HG02798 (cell line): ENCODE data around the gene CDSN.
"Not testable (repeated sequence)": the region's sequence is repeated elsewhere in the genome, so short reads cannot be mapped to it uniquely, and the experiment has no call there.

ENCODE experiments used
- ATAC-seq: cut with Tn5 transposase; IDR thresholded peaks from one replicate; pipeline ENCODE4 v1.9.1; 2021; ENCODE audit warnings: mild to moderate bottlenecking; ENCODE audit not compliant: unreplicated experiment, poor library complexity

Gene CDSN

GRCh38 chr6:31091680-31092079 lies 28.6 kb downstream of the CDSN start:
- no peak for ATAC-seq

DNA sequence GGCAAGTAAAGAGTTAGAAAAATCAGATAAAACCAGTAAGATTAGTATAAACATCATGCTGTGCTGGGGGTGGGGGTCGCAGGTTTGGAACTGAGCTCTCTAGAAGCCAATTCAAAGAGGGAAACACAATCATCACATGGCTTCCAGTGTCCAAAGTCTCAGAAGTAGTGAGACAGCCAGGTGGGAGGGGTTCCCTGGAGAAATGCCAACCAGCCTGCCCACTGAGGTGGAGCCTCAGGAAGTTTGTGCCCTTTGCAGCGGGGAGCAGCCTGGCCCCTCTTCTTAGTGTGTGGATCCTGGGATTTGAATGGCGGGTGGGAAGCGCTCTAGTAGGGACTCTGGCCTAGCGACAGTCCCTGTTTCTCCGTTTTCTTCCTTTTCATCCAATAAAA lies 29.3 kb downstream of the CDSN start:
- no peak for ATAC-seq

DNA sequence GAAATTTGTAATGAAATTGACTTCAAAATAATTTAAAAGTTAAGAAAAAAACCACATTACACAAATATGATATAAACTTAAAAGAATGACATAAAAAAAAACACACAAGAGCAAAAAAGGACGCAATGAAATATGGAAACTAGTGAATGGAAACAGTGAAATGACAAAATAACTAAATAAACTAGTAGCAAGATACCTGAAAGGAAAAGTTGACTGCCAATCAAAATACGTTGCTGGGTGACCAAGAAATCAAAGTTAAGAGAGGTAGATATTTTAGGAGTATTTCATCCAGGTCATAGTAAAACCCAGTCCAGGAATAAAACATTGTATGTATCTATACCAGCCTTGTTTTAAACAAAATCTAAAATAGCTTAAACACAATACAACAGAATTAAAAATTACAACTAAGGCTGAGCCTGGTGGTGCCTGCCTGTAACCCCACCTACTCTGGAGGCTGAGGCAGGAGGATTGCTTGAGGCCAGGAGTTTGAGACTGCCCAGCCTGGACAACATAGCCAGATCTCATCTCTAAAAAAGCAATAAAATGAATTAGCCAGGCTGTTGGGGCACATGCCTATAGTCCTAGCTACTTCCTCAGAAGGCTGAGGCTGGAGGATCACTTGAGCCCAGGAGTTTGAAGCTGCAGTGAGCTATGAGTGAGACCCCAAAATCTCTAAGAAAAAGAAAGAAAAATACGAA lies 29.8 kb downstream of the CDSN start:
- ATAC-seq: no peak

GRCh38 chr6:31087494-31088089 lies 32.7 kb downstream of the CDSN start:
- peak; percentile 64 for ATAC-seq

DNA sequence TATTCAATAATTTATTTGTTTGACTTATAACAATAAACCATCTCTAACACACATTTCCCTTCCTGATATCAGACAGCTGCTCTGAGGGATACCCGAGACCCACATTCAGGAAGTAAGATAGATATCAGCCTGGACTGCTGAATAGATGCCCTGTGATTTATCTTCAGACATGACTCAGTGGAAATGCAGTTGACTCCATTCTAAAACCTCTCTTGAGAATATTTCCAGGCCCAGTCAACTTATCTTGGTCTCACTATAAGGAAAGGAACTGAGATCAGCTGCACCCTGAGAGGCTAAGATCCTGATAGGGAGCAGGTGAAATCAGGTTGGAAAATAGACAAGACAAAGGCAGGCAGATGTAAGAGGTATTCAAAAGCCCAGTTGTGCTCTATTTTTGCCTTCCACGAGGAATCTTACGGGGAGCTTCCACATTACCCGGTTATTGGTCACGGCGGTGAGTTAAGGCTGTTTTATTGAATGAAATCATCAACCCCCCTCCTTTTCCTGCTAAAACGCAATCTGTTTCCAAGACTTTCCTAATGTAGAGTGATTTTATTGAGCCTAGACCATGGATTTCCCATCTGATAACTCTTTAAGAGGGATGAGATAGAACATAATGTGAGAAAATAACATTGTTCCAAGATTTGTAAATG lies 33.3 kb downstream of the CDSN start:
- no peak for ATAC-seq

DNA sequence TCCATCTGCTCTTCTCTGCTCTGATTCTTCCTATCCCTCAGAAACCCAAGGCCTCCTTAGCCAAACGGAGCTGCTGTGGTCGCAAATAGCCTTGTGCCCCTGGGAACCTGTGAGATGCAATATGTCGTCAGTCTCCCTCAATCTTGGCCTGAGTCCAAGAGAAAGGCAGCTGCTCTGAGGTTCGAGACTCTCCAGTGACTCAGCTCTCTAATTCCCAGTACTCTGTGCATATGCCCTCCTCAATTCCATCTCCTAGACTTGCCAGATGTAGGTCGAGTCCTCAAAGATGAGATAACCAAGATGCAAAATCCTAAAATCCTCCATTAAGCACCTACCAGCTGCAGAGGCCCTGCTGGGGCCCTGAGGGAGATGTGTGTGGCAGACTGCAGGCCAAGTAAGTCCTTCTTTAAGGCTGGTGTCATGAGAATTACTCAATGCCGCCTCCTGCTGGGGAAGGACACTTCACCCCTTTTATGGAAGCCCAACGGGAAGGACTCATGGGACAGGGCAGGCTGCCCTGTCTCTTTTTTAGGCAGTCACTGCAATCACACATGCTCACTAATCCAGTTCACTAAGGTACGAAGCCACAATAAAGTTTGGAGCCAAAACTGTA lies 36.4 kb downstream of the CDSN start:
- ATAC-seq: no peak

DNA sequence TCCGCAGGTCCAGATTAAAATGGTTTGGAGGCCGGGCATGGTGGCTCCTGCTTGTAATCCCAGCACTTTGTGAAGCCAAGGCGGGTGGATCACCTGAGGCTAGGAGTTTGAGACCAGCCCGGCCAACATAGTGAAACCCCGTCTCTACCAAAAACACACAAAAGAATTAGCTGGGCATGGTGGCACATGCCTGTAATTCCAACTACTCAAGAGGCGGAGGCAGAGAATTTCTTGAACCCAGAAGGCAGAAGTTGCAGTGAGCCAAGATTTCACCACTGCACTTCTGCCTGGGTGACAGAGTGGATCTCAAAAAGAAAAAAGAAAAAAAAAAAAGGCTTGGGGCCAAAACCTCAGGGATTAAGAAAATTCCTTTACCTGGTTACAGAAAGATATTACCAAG lies 38.4 kb downstream of the CDSN start:
- ATAC-seq: no peak

DNA sequence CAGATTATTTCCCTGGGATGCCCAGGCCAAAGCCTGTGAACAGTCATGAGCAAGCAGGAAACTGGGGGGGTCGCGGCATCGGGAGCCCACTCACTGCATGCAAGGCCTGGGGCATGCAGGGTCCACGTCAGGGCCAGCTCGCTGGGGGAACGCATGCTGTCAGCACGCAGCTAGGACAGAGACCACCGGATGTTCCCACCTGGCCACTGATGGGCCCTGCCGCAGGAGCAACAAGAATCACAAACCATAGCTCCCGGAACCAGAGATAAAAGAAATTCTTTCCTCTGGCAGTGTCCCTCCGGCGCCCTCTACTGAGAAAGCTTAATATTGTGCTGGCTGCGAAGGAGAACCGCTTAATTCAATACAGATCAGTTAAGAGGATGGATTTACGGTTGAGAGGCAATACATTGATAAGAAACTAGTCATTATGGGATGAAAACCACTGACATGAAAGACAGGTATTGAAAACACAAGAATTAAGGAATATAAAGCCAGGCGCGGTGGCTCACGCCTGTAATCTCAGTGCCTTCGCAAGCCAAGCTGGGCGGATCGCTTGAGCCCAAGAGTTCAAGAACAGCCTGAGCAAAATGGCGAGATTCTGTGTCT lies 40.5 kb downstream of the CDSN start:
- ATAC-seq: no peak

DNA sequence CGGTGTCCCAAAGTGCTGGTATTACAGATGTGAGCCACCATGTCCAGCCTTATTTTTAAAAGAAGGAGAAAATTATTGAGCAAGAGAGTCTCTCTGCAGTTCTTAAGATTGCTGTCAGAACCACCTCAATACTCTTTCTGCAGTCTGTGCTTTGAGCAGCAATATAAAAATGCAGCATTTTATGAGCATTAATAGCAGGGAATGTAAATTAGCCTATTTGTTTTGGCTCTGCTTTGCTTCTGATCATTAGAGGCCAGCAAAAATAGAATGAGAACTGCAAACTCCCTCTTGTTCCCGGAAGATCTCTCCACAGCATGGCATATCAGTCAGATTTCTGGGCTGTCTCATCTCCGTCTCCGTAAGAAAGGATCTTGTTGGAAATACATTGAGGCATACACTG lies 43.6 kb downstream of the CDSN start:
- no peak for ATAC-seq

GRCh38 chr6:31075528-31075927 lies 44.7 kb downstream of the CDSN start:
- ATAC-seq: no peak

- no peak for ATAC-seq
These were observed 45.8 kb downstream of the CDSN start for GRCh38 chr6:31074401-31074800.

DNA sequence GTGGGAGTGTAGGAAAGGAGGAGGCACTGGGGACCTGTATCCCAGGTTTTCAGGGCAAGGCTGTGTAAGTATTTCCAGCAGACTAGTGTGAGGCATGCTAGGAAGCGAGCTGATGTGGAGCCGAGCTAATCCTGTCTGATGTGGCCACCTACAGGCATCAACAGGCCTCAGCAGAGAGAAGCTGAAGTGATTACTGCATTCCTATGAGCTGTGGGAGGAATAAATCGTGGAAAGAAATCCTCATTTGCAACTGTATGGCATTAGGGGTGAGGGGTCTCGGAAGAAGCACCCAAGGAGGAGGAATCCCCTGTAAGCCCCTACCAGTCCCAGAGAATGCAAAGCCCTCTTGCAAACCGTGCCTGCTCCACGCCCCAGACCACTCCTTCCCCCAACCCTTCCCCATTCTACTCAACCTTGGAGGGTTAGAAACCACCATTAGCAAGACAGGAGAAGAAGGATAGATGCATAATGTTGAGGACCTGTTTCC lies 49.5 kb downstream of the CDSN start:
- ATAC-seq: no peak

DNA sequence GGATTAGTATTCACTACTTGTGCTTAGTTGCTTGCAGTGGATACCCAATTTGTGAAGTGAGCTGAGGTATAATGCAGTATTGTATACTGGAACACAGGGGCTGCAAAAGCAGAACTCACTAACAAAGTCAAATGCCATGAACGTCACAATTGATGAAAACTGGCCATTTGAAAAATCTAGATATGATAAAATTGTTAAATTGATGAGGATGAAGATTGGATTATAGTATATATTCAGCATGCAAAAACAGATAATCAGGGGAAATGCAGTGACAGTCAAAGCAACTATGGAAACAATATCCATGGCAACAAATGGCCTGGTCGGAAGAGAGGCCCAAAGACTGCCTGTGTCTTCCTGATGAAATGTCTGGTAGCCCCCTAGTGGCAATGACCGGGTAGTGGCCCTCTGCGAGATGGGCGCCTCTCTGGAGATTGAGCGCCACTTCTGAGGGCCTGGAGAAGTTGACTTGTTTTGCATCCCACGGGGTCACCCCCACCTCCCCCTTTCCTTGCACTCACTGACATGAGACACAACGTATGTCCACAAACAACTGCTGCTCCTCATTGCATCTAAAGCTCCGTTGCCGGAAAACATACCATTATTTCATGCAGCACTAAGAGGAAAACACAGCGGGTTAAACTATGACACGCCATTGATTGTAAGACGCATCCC lies 51.4 kb downstream of the CDSN start:
- peak; percentile 69 for ATAC-seq

- ATAC-seq: not testable (repeated sequence)
These were observed 52.2 kb downstream of the CDSN start for GRCh38 chr6:31067891-31068668.

GRCh38 chr6:31067028-31067427 lies 53.2 kb downstream of the CDSN start:
- ATAC-seq: not testable (repeated sequence)

DNA sequence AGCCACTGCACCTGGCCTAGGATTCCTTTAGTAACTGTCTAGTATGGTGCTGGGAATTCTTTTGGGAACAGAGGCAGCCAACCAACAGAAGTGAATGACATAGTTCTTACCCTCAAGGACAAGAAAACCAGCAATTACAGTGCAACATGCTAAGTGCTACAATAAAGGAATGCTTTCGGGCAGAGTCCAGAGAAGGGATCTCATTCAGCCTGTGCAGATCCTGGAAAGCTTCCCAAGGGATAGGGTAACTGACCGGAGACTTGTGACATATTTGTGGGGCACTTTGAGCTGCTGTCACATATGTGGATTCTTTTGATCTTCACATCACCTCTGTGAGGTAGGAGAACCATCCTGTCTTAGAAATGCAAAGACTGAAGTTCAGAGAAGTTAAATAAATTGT lies 54.7 kb downstream of the CDSN start:
- ATAC-seq: no peak
